Stimulated activated CD8-positive, alpha-beta memory T cell treated with anti-CD3 and anti-CD28 coated beads, Interleukin-15, amount 100 ng/mL, for 48 hours (primary cell): ENCODE results near the gene C3orf52.

Source experiments
- DNase-seq, 2 donors: peaks; one replicate each; pipeline ENCODE4 v3.0.0-alpha.2; 2020; ENCODE audit warnings: low read depth in 2 of 2

Gene C3orf52

DNA sequence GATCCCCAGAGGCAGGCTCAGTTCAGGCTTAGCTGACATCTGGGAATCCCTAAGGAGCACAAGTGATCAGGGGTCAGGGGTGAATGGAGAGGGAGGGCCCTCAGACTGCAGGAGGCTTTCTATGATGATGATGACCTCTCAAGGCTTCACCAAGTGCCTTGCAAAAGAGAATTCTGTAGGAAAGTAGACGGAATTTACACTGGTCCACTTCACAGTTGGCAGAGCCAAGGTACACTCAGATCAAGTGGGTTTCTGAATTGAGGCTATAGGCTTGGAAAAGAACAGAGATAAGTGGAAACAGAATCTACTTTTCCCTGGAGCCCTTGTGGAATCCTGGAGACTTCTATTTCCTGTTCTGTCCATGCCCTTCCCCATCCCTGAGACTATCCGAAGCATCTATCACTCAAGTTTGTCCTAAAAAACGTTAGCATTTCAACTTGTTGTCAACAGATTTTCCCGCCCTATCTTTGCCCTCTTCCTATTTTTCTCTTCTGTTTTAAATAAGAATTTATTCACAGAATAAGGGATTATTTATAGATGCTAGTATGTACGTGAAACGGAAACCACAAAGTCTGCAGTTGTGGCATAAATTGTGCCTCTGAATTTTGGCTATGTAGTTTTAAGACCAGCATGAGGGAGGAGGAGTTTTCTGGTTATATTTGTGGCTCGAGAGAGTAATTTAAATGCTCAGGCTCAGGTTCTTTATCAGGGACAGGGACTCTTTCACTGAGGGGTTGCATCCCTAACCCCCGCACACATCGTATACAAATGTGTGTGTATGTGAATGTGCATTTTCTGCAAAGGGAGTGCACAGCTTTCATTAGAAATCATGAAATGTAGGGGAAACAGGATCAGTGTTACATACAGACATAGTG, 34.0 kb downstream of the C3orf52 start:
- DNase-seq: no peak

DNA sequence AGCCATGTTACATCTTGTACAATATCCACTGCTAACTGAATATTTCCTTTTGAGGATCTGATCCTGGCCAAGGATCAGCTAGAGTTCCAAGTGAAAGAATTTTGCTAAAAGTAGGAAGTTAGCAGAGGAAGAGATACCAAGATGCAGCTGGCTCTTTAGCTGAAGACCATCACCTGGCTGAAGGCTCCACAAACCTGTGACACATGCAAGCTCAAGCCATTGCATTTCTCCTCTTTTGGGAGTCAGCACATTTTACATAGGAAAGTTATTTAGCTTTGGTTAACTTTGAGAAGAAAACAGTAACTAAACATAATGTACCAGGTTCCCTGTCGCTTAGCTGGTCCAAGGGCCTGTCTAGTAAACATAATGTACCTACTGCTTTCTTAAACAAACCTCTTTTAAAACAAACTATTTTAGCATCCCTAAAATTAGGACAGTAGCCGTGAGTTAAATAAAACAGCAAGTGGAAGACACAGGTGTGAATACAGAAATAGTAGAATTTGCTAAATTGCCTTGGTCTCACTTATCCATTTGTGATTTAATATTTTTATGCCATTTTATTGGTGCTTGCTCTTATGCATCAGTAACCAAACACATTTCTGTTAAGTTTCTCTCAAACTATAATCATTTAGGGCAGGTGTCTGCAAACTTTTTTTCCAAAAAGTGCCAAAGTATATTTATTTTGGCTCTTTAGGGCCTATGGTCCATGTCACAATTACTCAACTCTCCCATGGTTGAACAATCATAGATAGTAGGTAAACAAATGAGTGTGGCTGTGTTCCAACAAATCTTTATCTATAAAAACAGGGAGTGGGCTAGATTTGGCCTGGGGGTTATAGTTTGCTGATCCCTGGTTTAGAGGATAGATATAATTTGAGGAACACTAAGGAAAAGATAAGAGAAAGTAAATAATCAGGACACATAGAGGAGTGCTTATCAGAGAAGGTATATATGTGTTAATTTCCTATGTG, 35.7 kb downstream of the C3orf52 start:
- no peak for DNase-seq

DNA sequence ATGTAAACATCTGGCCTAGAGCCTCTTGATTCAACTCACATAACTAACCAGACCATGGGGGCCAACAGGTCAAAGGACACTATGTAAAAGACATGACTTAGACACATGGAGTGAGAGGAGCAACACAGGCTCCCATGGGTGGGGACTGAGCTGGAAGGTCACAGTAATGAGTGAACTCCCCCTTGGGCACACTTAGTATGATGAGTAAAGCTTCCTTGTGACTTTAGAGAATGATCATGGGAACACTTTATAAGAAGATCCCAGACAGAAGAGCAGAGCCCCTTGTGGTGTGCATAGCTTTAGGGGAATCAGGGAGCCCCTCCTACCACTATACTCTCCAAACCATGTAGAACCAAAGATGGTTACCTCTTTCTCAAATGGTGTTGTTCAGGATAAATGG, 36.7 kb downstream of the C3orf52 start:
- no peak for DNase-seq

DNA sequence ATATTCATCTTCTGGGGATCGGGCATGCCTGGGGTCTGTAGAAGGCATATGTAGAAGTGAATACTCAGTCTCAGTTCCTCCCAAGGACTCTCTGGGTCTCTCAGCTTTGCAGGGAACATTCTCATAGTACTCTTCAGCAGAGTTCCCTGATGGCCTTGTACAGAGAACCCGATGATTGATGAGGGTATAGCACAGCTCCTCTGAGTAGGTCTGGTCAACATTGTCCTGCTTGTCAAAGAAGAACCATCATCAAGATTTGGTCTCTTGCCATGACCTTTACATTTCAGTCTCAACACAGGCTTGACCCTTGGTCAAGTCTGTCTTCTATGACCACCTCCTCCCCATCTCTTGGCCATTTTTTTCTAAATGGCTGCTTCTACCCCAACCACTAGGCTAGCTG, 37.4 kb downstream of the C3orf52 start:
- no peak for DNase-seq

DNA sequence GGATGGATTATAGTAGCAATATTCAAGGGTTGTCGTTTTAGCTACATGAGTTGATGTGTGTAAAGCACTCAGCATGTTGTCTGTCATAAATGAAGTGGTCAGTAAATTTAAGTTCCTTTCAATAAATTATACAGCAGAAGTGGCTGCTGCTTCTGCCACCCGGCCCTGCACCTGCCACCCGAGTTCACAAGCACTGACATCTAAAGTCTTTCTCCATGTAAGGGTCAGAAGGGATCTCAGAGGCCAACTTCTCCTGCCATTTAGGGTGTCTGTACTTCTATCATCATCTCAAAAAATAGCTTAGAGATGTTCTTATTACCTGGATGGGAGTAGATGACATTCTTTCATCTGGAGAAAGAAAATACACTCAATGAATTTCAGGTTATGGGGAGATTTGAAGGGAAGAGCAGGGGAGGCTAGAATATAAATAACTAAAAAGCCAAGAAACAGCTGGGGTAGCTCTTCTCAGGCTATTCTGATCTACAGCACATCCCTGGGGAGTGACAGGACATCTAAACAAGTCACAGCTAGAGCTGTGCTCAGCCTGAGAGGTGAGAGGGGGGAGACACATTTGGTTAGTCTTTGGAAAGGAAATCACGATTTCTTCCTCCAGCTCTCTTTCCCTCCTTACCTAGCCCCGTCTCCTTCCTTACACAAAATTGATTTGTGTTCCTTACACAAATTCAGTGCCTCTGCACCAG, 38.9 kb downstream of the C3orf52 start:
- DNase-seq: no peak

DNA sequence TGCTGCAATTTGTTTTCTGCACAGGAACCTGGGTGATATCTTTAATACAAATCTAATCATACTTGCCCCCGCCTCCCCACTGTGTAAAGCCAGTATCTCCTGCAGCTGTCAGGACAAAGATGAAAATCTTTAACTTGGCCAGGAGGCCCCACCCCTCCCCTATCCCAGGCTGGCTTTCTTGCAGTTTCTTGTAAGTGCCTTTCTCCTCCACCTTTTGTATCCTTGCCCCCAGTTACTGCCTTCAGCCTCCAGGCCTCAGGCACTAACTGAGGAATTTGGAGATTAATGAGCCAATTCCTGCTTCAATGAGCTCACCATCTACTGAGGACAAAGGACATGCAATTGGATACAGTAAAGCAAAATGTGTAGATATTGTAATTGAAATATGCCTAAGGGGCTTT, 40.3 kb downstream of the C3orf52 start:
- DNase-seq: no peak

DNA sequence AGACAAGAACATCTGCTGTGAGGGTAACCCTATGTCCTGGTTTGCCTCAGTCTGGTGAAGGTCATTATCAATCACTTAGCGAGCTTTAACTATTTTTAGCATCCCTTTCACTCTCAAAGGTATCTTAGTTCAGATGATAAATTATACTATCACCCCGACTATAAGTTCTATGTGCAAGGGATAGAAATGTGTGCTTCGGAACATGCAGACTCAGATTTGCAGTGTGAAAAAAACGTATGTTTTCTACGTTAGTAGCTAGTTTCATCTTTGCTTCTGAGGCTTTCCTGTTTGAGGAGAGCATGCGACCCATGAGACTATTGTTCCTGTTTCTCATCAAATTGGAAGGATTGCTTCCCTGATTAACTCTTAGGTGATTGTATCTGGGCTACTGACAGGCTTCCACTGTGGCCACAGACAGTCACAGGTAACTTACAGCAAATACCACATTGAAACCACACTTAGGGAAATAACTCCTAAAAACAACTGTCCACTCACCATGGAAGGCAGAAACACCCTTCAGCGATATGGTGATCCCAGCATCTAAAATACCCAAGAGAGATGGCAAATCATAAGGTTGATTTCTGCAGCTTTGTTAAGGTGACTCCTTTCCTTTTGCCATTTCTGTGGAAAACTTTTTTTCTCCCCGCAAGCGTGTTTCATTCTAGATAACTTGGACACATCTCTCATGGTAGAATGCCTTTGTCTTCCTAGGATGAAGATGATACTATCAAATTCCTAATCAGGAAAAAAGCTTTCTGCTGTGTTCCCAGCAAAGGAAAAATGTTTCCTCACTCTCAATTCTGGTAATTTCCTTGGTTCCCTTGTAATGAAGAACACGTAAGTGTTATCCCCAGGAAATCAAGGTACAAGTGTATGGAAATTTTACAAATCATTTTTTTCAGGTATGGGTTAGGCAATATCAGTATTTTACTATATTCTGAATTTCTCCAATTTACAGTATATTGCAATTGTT, 41.6 kb downstream of the C3orf52 start:
- no peak for DNase-seq

DNA sequence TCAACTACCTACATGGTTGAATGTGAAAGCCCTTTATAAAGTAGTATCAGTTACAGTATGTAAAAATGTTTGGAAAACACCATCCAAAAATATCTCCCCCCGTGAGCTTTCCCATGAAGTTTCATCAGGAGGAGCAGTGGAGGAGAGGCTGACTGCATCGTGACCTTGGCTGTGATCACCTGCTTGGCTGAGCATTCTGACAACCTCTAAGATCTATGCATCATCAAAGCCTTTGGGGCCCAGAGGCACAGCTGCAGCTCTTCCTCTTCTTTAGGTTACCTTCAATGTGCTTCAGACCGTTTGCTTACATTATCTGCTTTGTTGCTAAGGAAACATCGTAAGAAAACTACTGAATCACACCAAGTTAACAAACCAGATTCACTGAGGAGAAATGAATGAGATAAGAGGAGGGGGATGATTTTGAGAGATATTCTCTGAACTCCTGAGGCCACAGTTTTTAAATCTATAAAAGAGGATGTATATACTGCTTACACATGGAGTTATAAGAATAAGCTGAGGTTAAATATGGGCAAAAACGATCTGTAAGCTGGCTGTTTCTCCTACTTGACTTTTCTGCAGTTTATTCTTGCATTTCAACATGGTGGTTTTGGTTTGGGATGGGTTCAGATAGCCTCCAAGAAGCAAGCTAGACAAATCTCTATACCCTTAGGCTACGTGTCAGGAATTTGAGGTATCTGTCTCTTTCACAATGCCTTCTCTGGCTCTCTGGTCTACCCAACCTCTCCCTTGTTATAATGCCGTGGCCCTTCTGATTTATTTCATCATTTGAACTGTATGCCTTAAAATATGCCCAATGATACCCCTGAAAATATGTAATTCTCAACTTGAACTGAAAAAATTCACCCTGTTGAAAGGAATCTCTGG, 42.9 kb downstream of the C3orf52 start:
- DNase-seq: peak; percentile 17 to 21

DNA sequence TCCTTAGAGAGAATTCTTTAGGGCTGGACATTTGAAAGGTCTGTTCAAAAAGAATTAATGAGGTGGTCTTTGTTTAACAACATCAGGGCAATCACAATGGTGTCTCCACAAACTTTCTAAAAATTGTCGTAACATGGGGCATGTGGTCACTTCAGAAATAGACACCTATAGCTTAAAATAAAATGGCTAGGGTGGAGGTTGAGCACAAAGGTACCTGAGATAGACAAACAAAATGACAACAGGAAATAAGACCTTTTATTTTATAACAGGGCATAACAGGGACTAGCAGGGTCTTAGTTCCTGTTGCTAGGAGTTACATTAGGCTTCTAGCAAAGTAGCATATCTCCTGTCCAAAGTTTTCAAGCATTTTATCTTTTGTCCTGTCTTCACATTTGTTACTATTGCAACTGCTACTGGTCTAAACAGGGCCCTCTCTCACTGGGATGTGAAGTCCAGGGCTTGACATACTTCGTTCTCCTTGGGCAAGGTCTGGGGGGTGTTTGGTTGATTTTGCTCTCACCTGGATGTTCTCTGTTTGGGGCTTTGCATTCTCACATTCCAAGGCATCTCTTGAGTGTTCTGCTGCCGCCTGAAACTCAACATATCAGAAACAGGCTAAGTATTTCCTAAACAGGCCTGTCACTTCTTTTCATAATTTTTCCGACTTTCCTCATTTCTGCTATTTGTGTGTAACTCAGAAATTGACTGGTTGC, 43.9 kb downstream of the C3orf52 start:
- no peak for DNase-seq

DNA sequence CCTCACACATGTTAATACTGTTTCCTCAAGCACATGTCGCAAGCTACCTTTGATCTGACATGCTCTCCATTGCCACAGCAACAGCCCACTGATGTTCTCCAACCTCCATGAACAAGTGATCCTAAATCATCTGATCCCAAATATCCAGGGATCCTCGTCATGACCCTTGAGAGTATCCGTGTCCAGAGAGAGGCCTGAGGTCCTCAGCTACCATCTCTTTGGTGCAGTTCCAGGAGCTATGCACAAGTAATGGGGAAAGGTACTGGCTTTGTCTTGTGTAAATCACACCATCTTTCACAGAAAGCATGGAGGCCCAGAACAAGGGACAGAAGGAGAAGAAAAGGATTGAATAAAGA, 44.4 kb downstream of the C3orf52 start:
- DNase-seq: no peak

DNA sequence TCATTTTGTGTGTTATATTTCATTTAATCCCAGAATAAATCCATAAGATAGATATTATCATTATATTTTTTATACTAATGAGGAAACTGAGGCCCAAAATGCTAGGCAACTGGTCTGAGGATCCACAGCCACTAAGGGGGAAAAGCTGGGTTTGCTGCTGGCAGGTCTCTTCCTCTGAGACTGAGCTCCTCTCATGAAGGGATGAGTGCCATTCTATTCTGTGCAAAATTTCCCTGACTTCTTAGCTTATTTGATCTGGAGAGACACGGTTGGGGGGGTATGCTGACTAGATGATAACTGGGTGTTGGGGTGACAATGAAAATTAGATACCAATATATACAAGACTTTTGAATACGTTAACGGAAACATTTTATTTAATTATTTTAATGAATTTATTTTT, 44.9 kb downstream of the C3orf52 start:
- DNase-seq: no peak

DNA sequence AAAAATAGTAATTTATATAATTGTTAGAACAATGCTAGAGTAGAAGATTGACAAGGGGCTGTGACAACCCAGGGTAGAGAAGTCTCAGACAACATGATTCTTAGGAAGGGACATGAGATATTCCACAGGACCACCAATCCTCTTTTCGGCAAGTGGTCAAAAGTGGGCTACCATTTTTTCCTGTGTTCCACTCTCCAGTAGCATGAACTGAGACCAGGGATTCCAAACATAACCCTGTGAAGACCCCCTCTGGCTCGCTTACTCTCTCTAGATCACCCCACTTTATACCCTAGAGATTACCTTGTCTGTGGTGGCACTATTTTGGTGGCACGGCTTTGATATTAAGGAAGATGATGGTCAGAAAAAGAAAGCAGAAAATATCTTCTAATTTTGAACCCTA, 45.9 kb downstream of the C3orf52 start:
- DNase-seq: no peak

DNA sequence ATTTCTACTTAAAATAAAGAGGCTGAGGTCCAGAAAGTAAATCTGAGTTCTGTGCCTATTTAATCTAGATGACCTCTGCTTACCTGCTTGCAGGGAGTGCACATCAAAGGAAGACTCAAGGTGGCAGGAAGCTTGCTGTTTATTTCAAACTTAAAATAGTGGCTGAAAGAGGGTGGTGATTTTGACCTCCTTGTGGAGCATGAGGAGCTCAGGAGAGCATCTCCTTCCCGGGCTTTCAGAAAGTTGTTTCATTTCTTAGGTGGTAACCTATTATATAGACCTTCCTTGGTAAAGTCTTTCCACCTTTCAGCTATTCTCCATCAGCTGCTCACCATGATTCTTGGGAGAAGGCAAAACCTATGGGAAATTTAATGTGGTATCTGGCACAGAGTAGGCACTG, 46.4 kb downstream of the C3orf52 start:
- DNase-seq: no peak

DNA sequence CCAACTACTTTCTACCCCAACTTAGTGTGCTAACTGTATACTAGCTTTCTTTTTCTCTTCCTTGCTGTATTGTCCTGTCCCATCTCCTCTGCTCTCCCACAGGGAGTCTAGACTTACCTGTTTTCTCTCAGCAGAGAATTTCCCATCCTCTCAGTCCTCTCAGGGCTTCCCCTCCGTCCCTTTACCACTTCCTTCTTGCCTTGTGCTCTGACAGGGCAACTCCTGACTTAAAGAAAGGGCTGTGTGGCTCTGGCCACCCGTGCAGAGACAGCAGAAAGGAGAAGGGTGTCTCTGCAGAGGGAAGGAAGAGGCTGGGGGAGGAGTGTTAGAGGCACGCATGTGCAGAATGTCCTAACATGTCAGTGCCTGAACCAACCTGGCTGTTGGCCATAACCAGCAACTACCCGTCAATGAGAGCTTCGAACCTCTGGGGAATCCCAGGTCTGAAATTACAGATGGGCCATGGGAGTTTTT, 46.8 kb downstream of the C3orf52 start, which contains the start of gene GCSAM:
GCSAM (minus strand) TSS at position 274 of the 474 bp plus-strand sequence; CDS start at position 146, 128 bp downstream.
- DNase-seq: peak; percentile 34 to 45

DNA sequence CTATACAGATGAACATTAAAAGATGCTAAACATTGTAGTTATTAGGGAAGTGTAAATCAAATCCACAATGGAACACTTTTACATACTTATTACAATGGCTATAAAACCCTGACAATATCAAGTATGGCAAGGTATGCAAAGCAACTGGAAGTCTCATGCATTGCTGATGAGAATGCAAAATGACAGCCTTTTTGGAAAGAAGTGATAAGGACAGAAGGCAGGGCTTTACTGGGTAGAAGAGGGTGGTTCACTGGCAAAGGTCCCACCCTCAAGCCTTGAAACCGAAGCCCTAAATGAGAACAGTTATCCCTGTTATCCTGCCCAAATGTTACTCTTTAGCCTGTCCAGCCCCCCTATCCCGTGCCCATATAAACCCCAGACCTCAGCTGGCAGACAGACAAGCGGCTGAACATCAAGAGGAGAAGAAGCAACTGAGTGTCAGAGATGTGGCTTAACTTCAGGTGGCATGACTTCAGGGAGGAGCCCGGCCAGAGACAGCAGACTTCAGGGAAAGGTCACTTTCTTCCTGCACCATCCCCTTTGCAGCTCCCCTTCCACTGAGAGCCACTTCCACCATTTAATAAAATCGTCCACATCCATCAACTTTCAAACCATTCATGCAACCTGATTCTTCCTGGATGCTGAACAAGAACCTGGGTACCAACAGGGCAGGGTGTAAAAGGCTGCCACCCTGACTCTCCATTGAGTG, 47.6 kb downstream of the C3orf52 start:
- no peak for DNase-seq

DNA sequence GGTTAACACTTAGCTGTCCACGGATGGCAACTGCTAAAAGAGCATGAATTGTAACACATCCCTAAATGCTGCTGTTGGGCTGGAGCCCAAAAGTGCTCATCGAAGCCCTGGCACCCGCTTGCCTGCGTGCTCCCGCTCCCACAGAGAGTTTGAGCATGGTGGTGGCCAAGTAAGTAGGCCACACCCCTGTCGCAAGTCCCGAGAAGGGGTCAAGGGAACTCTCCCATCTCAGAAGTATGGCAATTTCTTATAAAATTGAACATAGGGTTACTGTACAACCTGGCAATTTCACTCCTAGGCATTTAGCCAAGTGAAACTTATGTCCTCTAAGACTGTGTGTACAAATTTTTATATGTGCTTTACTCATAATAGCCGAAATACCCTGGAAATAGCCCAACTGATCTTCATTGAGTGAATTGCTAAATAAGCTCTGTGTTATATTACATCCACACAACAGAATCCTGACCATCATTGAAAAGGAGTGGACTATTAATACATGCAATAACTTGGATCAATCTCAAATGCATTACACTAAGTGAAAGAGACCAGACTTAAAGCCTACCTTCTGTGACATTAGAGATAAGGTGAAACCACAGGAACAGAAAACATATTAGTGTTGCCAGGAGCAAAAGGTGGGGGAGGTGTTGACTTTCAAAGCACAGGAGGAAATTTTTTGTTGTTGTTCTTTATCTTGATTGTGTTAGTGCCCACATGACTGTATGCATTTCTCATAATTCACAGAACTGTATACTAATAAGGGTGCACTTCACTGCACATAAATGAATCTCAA, 48.3 kb downstream of the C3orf52 start:
- DNase-seq: no peak

DNA sequence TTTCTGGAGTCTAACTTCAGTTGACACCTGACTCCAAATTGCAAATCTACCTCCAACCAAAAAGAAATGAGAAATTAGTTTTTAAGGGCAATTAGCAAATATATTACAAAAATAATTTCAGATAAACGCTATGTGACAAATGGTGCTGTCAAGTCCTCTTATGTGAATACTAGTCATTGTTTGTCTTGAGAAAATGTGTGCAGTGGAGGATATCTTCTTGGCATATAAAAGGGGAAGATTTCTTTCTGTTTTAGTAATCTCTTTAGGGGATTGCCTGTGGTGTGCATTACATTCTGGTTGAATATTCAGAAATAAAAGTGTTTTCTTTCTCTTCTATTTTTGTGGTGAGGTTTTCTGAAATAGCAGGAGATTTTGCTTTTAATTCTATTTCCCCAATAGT, 49.9 kb downstream of the C3orf52 start:
- DNase-seq: no peak
